SK-N-SH (cell line): ENCODE data around the gene SLC24A4.

Experiments
- CHD2 ChIP-seq: fragments of 150-350 bp; IDR thresholded peaks from 2 replicates; pipeline ENCODE4 v1.6.1; 2018; ENCODE audit warnings: low read length; ENCODE audit not compliant: partially characterized antibody
- RCOR1 ChIP-seq: fragments of 150-350 bp; IDR thresholded peaks from 2 replicates; pipeline ENCODE4 v1.6.1; 2017; ENCODE audit warnings: antibody characterized with exemption, low read length
- TF ChIP-seq, protein P1 (sequence below): fragments of 200-600 bp; sonication (generic); IDR thresholded peaks from 2 replicates; pipeline ENCODE4 v1.6.1; 2017; ENCODE audit warnings: antibody characterized with exemption, mild to moderate bottlenecking, moderate library complexity

DNA sequence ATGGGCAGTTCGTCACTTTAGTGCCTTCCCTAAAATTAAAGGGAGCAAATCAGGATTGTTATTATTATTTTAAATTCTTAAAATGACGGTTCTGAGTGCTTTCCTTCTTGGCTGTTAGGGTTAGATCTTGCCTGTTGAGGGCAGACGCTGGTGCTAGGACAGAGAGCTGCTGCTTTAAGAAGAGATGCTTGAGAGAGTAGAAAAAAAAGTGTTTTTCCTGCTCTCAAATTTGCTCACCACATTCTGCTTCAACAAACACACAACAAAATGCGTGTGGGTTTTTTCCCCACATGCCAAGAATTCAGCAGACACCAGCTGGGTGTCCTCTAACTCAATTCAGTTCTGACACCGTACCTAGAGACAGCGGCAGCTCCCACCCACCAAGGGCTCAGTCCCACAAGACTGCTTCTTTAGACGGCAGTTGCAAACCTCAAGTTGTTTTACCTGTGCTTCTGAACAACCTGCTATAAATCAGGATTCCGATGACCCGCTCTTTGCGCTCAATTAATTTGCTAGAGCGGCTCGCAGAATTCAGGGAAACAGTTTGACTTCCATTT is 114.8 kb downstream of the SLC24A4 start:
- TF ChIP-seq, protein P1, sequence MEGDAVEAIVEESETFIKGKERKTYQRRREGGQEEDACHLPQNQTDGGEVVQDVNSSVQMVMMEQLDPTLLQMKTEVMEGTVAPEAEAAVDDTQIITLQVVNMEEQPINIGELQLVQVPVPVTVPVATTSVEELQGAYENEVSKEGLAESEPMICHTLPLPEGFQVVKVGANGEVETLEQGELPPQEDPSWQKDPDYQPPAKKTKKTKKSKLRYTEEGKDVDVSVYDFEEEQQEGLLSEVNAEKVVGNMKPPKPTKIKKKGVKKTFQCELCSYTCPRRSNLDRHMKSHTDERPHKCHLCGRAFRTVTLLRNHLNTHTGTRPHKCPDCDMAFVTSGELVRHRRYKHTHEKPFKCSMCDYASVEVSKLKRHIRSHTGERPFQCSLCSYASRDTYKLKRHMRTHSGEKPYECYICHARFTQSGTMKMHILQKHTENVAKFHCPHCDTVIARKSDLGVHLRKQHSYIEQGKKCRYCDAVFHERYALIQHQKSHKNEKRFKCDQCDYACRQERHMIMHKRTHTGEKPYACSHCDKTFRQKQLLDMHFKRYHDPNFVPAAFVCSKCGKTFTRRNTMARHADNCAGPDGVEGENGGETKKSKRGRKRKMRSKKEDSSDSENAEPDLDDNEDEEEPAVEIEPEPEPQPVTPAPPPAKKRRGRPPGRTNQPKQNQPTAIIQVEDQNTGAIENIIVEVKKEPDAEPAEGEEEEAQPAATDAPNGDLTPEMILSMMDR = no peak
- TF ChIP-seq CHD2 = no peak
- TF ChIP-seq RCOR1 = no peak
